Neuronal stem cell (in vitro differentiated cells): ENCODE results near the gene CNTNAP5.

Source experiments
- DNase-seq: peaks from one replicate; pipeline ENCODE4 v3.0.0-alpha.2; 2013; ENCODE audit warnings: low spot score
- H2AFZ ChIP-seq: one replicate; pipeline ENCODE4 v1.6.1; 2013; ENCODE audit warnings: mild to moderate bottlenecking, low read length, inconsistent platforms
- H2AK5ac ChIP-seq: 2 replicates; pipeline ENCODE4 v1.6.1; 2013; ENCODE audit warnings: low read depth, mild to moderate bottlenecking, inconsistent platforms, low read length, moderate library complexity, mixed read lengths
- H2BK120ac ChIP-seq: 2 replicates; pipeline ENCODE4 v1.6.1; 2013; ENCODE audit warnings: low read depth, mild to moderate bottlenecking, inconsistent platforms, low read length, moderate library complexity, mixed read lengths
- H2BK12ac ChIP-seq: one replicate; pipeline ENCODE4 v1.6.1; 2013; ENCODE audit warnings: low read length, inconsistent platforms
- H2BK15ac ChIP-seq: 2 replicates; pipeline ENCODE4 v1.6.1; 2013; ENCODE audit warnings: mild to moderate bottlenecking, low read length, inconsistent platforms, mixed read lengths
- H2BK5ac ChIP-seq: one replicate; pipeline ENCODE4 v1.6.1; 2013; ENCODE audit warnings: inconsistent platforms, mild to moderate bottlenecking, low read length, moderate library complexity
- H3K14ac ChIP-seq: one replicate; pipeline ENCODE4 v1.6.1; 2013; ENCODE audit warnings: low read length, inconsistent platforms
- H3K18ac ChIP-seq: 2 replicates; pipeline ENCODE4 v1.6.1; 2013; ENCODE audit warnings: low read length, inconsistent platforms
- H3K23ac ChIP-seq: 2 replicates; pipeline ENCODE4 v1.6.1; 2013; ENCODE audit warnings: low read depth, mild to moderate bottlenecking, mixed read lengths, low read length, inconsistent platforms; ENCODE audit not compliant: poor library complexity
- H3K27ac ChIP-seq: replicated peaks from 3 replicates; pipeline ENCODE4 v1.5.1; 2013; ENCODE audit warnings: low read length, inconsistent platforms
- H3K27me3 ChIP-seq, 3 experiments: 2 replicates each; pipeline ENCODE4 v1.6.1; 2013; ENCODE audit warnings: low read length in 3 of 3, mild to moderate bottlenecking in 2 of 3, inconsistent platforms in 1 of 3, low read depth in 1 of 3, mixed read lengths in 1 of 3, moderate library complexity in 1 of 3; ENCODE audit not compliant: control insufficient read depth in 3 of 3, insufficient read depth in 3 of 3
- H3K36me3 ChIP-seq, 2 donors: replicated peaks in 1 of 2; 2 replicates each; pipeline ENCODE4 v1.6.1; 2013; ENCODE audit warnings: low read length in 2 of 2; ENCODE audit not compliant: control insufficient read depth in 2 of 2, insufficient read depth in 2 of 2
- H3K4ac ChIP-seq: 2 replicates; pipeline ENCODE4 v1.6.1; 2013; ENCODE audit warnings: inconsistent platforms, mild to moderate bottlenecking, low read length, moderate library complexity
- H3K4me1 ChIP-seq, 2 donors: 1 replicate in 1 of 2; 2 replicates in 1 of 2; pipeline ENCODE4 v1.6.1; 2013; ENCODE audit warnings: low read length in 2 of 2, low read depth in 1 of 2; ENCODE audit not compliant: control insufficient read depth in 2 of 2, insufficient read depth in 1 of 2
- H3K4me2 ChIP-seq: one replicate; pipeline ENCODE4 v1.6.1; 2013; ENCODE audit warnings: mild to moderate bottlenecking, low read length, inconsistent platforms; ENCODE audit not compliant: insufficient read depth, poor library complexity, severe bottlenecking
- H3K4me3 ChIP-seq, 2 donors: 2 replicates each; pipeline ENCODE4 v1.5.1; 2013; ENCODE audit warnings: low read length in 2 of 2, mild to moderate bottlenecking in 2 of 2, inconsistent platforms in 1 of 2, moderate library complexity in 1 of 2
- H3K79me1 ChIP-seq: one replicate; pipeline ENCODE4 v1.6.1; 2013; ENCODE audit warnings: low read depth, mild to moderate bottlenecking, inconsistent platforms, low read length, moderate library complexity
- H3K9ac ChIP-seq: one replicate; pipeline ENCODE4 v1.6.1; 2013; ENCODE audit warnings: mild to moderate bottlenecking, low read depth, low read length, inconsistent platforms; ENCODE audit not compliant: poor library complexity
- H3K9me3 ChIP-seq, 2 donors: replicated peaks in 1 of 2; 2 replicates each; pipeline versions ENCODE3 to v1.6.1; 2013; ENCODE audit warnings: low read length in 2 of 2, mild to moderate bottlenecking in 2 of 2, inconsistent platforms in 1 of 2, low read depth in 1 of 2, mixed read lengths in 1 of 2, moderate library complexity in 1 of 2; ENCODE audit not compliant: control insufficient read depth in 2 of 2, insufficient read depth in 1 of 2
- H4K8ac ChIP-seq: one replicate; pipeline ENCODE4 v1.6.1; 2013; ENCODE audit warnings: low read depth, mild to moderate bottlenecking, inconsistent platforms, low read length, moderate library complexity
- H4K91ac ChIP-seq: one replicate; pipeline ENCODE4 v1.6.1; 2013; ENCODE audit warnings: low read length, low read depth, mild to moderate bottlenecking, inconsistent platforms; ENCODE audit not compliant: poor library complexity
- WGBS, 2 donors: extraction: QIAGEN DNeasy Blood & Tissue Kit; methylation state at CpG; one replicate each; pipeline ENCODE4 v1.1.7; 2013; ENCODE audit warnings: missing lambda C conversion rate in 2 of 2, mixed read lengths in 1 of 2; ENCODE audit not compliant: insufficient read length in 2 of 2, insufficient replicate concordance in 1 of 2; ENCODE audit errors: extremely low coverage in 2 of 2; 5-methylcytosine and 5-hydroxymethylcytosine counted together

CNTNAP5 gene

DNA sequence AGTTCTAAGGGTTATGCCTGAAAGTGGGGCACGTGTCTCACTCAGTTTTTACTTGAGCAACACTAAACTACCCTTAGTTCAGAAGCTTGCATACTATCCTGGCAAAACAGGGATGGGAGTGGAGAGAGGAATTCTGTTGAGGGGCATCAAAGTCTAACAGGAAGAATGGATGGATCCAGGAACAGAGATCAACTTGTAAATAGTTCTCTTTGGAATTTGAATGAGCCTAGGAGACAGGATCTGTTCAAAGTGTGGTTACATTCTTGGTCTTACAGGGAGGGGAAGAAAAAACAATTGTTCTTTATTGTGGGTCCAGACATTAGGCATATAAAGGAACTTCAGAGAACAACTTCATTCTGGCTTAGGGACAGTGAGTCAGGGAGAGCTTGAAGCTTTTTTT is 560.2 kb downstream of the CNTNAP5 start:
- H2AK5ac ChIP-seq: no peak overlapping the region
- H3K79me1 ChIP-seq: no peaks in the 10 kb centered on the region
- no peak overlapping the region for H2BK120ac ChIP-seq
- no peak overlapping the region for H4K91ac ChIP-seq
- no peak overlapping the region for H3K4ac ChIP-seq
- no peak overlapping the region for H3K9ac ChIP-seq
- H3K4me1 ChIP-seq: peaks cover 0 to 1% of the 10 kb centered on the region in 2 donors
- H2BK12ac ChIP-seq: no peak overlapping the region
- H3K18ac ChIP-seq: no peak overlapping the region
- H4K8ac ChIP-seq: no peak overlapping the region
- no peak overlapping the region for H2AFZ ChIP-seq
- no peak for DNase-seq
- H3K27me3 ChIP-seq: no peaks in the 10 kb centered on the region
- no peaks in the 10 kb centered on the region for H3K36me3 ChIP-seq
- H2BK5ac ChIP-seq: no peak overlapping the region
- H3K9me3 ChIP-seq: no peaks in the 10 kb centered on the region
- WGBS, 2 donors: no CpG with 5 or more reads among the region's 1 CpG
- no peak overlapping the region for H3K4me3 ChIP-seq
- no peak overlapping the region for H3K4me2 ChIP-seq
- H3K14ac ChIP-seq: no peak overlapping the region
- H2BK15ac ChIP-seq: no peak overlapping the region
- H3K23ac ChIP-seq: no peak overlapping the region
- no peak overlapping the region for H3K27ac ChIP-seq

DNA sequence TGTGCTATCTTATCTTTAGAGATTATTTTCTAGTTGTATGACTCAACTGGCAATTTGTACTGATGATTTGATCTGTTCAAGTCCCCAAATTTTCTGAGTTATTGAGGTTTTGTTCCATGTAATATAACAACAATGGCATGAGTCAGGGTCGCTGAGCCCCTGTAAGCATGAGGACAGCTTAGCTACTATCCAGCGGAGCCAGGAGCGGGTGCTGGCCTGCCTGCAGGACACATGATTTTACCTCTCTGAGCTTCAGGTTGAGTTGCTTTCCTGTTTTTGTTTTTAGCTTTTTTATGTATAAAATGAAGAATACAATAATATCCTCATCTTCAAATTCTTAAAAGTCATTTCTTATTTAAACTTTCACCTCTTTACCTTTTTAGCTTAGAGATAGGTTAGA is 561.1 kb downstream of the CNTNAP5 start:
- no peak overlapping the region for H3K4me3 ChIP-seq
- no peak overlapping the region for H2AK5ac ChIP-seq
- H2BK120ac ChIP-seq: no peak overlapping the region
- H3K9ac ChIP-seq: no peak overlapping the region
- H3K36me3 ChIP-seq: no peaks in the 10 kb centered on the region
- DNase-seq: no peak
- no peak overlapping the region for H2BK15ac ChIP-seq
- no peak overlapping the region for H2BK12ac ChIP-seq
- no peak overlapping the region for H3K27ac ChIP-seq
- no peak overlapping the region for H4K8ac ChIP-seq
- no peaks in the 10 kb centered on the region for H3K9me3 ChIP-seq
- no peak overlapping the region for H3K4ac ChIP-seq
- no peaks in the 10 kb centered on the region for H3K27me3 ChIP-seq
- no CpG with 5 or more reads among the region's 3 CpGs for WGBS, 2 donors
- H2BK5ac ChIP-seq: no peak overlapping the region
- no peaks in the 10 kb centered on the region for H3K79me1 ChIP-seq
- H3K4me1 ChIP-seq: peaks cover 0 to 1% of the 10 kb centered on the region in 2 donors
- H3K4me2 ChIP-seq: no peak overlapping the region
- no peak overlapping the region for H3K14ac ChIP-seq
- H4K91ac ChIP-seq: no peak overlapping the region
- no peak overlapping the region for H2AFZ ChIP-seq
- H3K23ac ChIP-seq: no peak overlapping the region
- no peak overlapping the region for H3K18ac ChIP-seq

DNA sequence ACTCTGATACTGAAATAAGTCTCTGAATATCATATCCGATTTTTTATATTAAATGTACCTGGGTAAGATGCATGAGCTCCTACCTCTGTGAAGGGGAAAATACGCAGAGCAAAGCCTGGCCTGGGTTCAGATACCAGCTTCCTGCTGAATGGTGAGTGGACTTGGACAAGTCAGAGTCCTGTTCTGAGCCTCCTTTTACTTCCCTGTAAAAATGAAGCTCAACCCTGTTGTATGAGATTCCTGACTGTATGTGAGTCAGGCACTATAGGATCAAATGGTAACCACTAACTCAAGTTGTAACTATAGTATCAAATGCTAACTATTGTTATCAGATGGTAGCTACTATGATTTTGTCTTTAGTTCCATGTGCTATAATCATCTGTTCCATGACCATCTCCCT is 561.7 kb downstream of the CNTNAP5 start:
- no CpG with 5 or more reads among the region's 2 CpGs for WGBS, 2 donors
- peaks cover 0 to 1% of the 10 kb centered on the region in 2 donors for H3K4me1 ChIP-seq

DNA sequence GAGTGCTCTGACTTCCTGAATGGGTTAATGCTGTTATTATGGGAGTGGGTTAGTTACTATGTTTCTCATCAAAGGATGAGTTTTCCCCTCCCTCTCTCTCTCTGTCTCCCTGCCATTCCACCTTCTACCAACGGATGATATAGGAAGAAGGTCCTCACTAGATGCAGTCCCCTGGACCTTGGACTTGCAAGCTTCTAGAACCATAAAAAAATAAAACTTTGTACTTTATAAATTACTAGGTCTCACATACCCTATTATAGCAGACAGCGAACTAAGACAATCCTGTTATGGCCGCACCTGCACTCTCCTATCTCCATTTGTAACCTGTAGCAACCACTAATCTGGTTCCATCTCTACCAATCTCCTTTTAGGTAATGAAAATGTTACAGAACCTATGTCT is 564.9 kb downstream of the CNTNAP5 start:
- no peak overlapping the region for H3K23ac ChIP-seq
- no peak overlapping the region for H2BK120ac ChIP-seq
- H3K9me3 ChIP-seq: no peaks in the 10 kb centered on the region
- H3K79me1 ChIP-seq: no peaks in the 10 kb centered on the region
- no peak overlapping the region for H4K8ac ChIP-seq
- no peak overlapping the region for H2AFZ ChIP-seq
- no peak overlapping the region for H2BK5ac ChIP-seq
- H3K36me3 ChIP-seq: no peaks in the 10 kb centered on the region
- no peak overlapping the region for H3K4ac ChIP-seq
- H3K18ac ChIP-seq: no peak overlapping the region
- no peaks in the 10 kb centered on the region for H3K27me3 ChIP-seq
- no peak overlapping the region for H3K9ac ChIP-seq
- H2AK5ac ChIP-seq: no peak overlapping the region
- WGBS, 2 donors: no CpG with 5 or more reads among the region's 3 CpGs
- H3K4me1 ChIP-seq: peaks cover 0 to 1% of the 10 kb centered on the region in 2 donors
- no peak overlapping the region for H2BK15ac ChIP-seq
- H2BK12ac ChIP-seq: no peak overlapping the region
- H3K4me2 ChIP-seq: no peak overlapping the region
- no peak overlapping the region for H3K4me3 ChIP-seq
- no peak for DNase-seq
- H4K91ac ChIP-seq: no peak overlapping the region
- H3K27ac ChIP-seq: no peak overlapping the region
- H3K14ac ChIP-seq: no peak overlapping the region

More for the DNA sequence above, 561.7 kb downstream of the CNTNAP5 start:
- no peak overlapping the region for H4K8ac ChIP-seq
- H2BK12ac ChIP-seq: no peak overlapping the region
- H3K9ac ChIP-seq: no peak overlapping the region
- H3K4me2 ChIP-seq: no peak overlapping the region
- H3K18ac ChIP-seq: no peak overlapping the region
- no peak overlapping the region for H3K4ac ChIP-seq
- H2BK5ac ChIP-seq: no peak overlapping the region
- H3K4me3 ChIP-seq: no peak overlapping the region
- H2AK5ac ChIP-seq: no peak overlapping the region
- H2AFZ ChIP-seq: no peak overlapping the region
- H3K14ac ChIP-seq: no peak overlapping the region
- no peak overlapping the region for H3K27ac ChIP-seq
- no peak overlapping the region for H3K23ac ChIP-seq
- no peaks in the 10 kb centered on the region for H3K9me3 ChIP-seq
- no peak overlapping the region for H2BK120ac ChIP-seq
- H3K79me1 ChIP-seq: no peaks in the 10 kb centered on the region
- H3K36me3 ChIP-seq: no peaks in the 10 kb centered on the region
- H3K27me3 ChIP-seq: no peaks in the 10 kb centered on the region
- H2BK15ac ChIP-seq: no peak overlapping the region
- DNase-seq: no peak
- no peak overlapping the region for H4K91ac ChIP-seq
